ENCODE results near the gene SOS1. TPM values are rescaled to one million over a fixed set of nuclear protein-coding genes. Genes with fewer than 3 reads are reported as not detected.
A peak's percentile ranks its signal among the peaks of the same experiment; 100 is the strongest.

SOS1 gene
- total and polyA plus RNA-seq, 2 donors (not counting 3 experiments of a cell fraction or from before 2014, with no cell fraction given) = 22.2 to 32.5 TPM

DNA sequence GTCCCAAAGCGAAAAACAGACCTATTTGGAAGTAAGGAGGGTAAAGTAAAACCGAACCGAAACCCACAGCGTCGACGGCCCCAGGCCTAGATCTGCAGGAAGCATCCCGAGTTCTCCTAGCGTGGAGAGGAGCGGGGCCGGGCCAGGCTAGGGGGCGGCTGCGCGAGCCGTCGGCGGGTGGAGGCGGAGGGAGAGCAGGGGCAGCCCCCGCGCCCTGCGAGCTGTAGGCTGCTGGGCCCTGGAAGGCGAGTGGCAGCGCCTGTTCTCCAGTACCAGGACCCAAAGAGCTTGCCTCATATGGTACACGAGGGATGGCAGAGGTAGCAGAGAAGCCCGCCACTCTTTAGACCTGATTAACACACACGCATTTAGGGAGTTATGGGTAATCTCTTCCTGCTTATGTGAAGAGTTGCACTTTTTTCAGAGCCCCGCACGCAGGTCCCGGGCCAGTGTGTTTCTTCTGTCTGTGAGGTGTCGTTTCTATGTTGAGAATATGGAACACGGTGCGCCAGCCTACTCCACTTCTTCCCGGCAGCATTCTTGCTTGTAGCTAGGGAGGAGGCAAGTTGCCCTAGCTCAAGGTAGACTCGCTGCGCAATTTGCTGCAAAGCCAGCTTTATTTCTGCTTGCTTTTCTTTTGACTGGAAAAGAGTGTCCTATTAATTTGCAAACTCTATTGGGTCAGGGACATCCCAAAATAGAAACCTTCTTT, 160.1 kb downstream of the SOS1 start:
- H3K4me1 ChIP-seq (ENCODE audit: control insufficient read depth, extremely low read depth, insufficient read depth, low read length) = peaks cover 4% of the 10 kb centered on the region
- dilution Hi-C loops (cut with MboI; ENCODE audit: extremely low pct_ligation_motif_present, low sequenced_read_pairs) = no loop called here
- no peaks in the 10 kb centered on the region for H3K36me3 ChIP-seq (ENCODE audit: control insufficient read depth in 2 of 2, extremely low read depth in 1 of 2, insufficient read depth in 2 of 2, low read length in 2 of 2)
- BruUV-seq (replicated peaks) = no TSS peak
- H4K20me1 ChIP-seq (replicated peaks; ENCODE audit: control insufficient read depth, extremely low read depth, insufficient read depth, low read length) = no peaks in the 10 kb centered on the region
- H3K79me2 ChIP-seq (ENCODE audit: control insufficient read depth, insufficient read depth, low read length) = no peaks in the 10 kb centered on the region
- H3K4me3 ChIP-seq (replicated peaks in 1 of 3; ENCODE audit: insufficient read depth in 1 of 3, low read depth in 1 of 3, low read length in 3 of 3) = peak overlapping the region in 2 of 3 experiments; percentile 24 to 34
- H3K27me3 ChIP-seq (ENCODE audit: control insufficient read depth in 2 of 2, insufficient read depth in 2 of 2, low read length in 2 of 2) = peaks cover 4 to 9% of the 10 kb centered on the region in 2 experiments
- ChIA-PET POLR2A (interaction anchor here (1.7 kb wide), 1 partner anchor 13 kb away, joined by 6 read pairs; no protein-coding TSS in a partner anchor), CTCF (interaction anchor here (0.9 to 3.5 kb wide), 4 partner anchors 11 to 267 kb away, joined by 4 to 38 read pairs (median 8); no protein-coding TSS in a partner anchor)
- DNase-seq (ENCODE audit: low read depth, low spot score) (no peak), FAIRE-seq (peak; percentile 37)
- no peak overlapping the region for H3K27ac ChIP-seq (ENCODE audit: insufficient read depth, low read depth, low read length)
- H2AFZ ChIP-seq (ENCODE audit: low read depth, low read length) = peak overlapping the region; percentile 91
- intact Hi-C loops (cut with micrococcal nuclease) = loop anchor here (1.0 to 5.0 kb wide), 4 partner anchors 13 to 817 kb away; partner anchors contain the start of genes SOS1 and THUMPD2
- TF ChIP-seq JUN (IDR thresholded peaks at IDR 0.05; ENCODE audit: borderline replicate concordance, insufficient read depth, insufficient read length, low read depth) (no peak), MYC (IDR thresholded peaks at IDR 0.05; ENCODE audit: low read depth, low read length) (no peak), POLR2A (IDR thresholded peaks at IDR 0.05; ENCODE audit: low read depth, low read length) (no peak), EZH2 (IDR thresholded peaks at IDR 0.05; ENCODE audit: borderline replicate concordance, low read depth, low read length, severe bottlenecking) (no peak)
- no peak overlapping the region for H3K9ac ChIP-seq (replicated peaks; ENCODE audit: extremely low read depth, insufficient read depth, low read length)
- H3K9me3 ChIP-seq (replicated peaks; ENCODE audit: control insufficient read depth, insufficient read depth, low read length) = no peaks in the 10 kb centered on the region
- no peaks in the 10 kb centered on the region for H3K9me1 ChIP-seq (replicated peaks; ENCODE audit: control insufficient read depth, extremely low read depth, insufficient read depth, low read length)
- H3K4me2 ChIP-seq (ENCODE audit: insufficient read depth, low read length) = peak overlapping the region; percentile 47

DNA sequence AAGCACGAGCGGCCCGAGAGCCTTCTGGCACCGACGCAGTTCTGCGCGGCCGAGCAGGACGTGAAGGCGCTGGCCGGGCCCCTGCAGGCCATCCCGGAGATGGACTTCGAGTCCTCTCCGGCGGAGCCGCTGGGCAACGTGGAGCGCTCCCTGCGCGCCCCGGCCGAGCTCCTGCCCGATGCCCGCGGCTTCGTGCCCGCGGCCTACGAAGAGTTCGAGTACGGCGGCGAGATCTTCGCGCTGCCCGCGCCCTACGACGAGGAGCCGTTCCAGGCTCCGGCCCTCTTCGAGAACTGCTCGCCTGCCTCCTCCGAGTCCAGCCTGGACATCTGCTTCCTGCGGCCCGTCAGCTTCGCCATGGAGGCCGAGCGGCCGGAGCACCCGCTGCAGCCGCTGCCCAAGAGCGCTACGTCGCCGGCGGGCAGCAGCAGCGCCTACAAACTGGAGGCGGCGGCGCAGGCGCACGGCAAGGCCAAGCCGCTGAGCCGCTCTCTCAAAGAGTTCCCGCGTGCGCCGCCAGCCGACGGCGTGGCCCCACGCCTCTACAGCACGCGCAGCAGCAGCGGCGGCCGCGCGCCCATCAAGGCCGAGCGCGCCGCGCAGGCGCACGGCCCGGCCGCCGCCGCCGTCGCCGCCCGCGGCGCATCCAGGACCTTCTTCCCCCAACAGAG, 160.8 kb downstream of the SOS1 start:
- DNase-seq (ENCODE audit: low read depth, low spot score) (peak; percentile 89), FAIRE-seq (peak; percentile 69)
- Histone ChIP-seq H2AFZ (ENCODE audit: low read depth, low read length) (peak overlapping the region; percentile 95), H3K9me1 (replicated peaks; ENCODE audit: control insufficient read depth, extremely low read depth, insufficient read depth, low read length) (no peaks in the 10 kb centered on the region), H3K27ac (ENCODE audit: insufficient read depth, low read depth, low read length) (no peak overlapping the region), H4K20me1 (replicated peaks; ENCODE audit: control insufficient read depth, extremely low read depth, insufficient read depth, low read length) (no peaks in the 10 kb centered on the region), H3K4me2 (ENCODE audit: insufficient read depth, low read length) (peak overlapping the region; percentile 47), H3K9me3 (replicated peaks; ENCODE audit: control insufficient read depth, insufficient read depth, low read length) (no peaks in the 10 kb centered on the region), H3K9ac (replicated peaks; ENCODE audit: extremely low read depth, insufficient read depth, low read length) (peak overlapping the region; percentile 30), H3K4me1 (ENCODE audit: control insufficient read depth, extremely low read depth, insufficient read depth, low read length) (peaks cover 4% of the 10 kb centered on the region), H3K79me2 (ENCODE audit: control insufficient read depth, insufficient read depth, low read length) (no peaks in the 10 kb centered on the region), H3K27me3 (ENCODE audit: control insufficient read depth in 2 of 2, insufficient read depth in 2 of 2, low read length in 2 of 2) (peaks cover 4 to 9% of the 10 kb centered on the region in 2 experiments), H3K4me3 (replicated peaks in 1 of 3; ENCODE audit: insufficient read depth in 1 of 3, low read depth in 1 of 3, low read length in 3 of 3) (peak overlapping the region in 2 of 3 experiments; percentile 24 to 34), H3K36me3 (ENCODE audit: control insufficient read depth in 2 of 2, extremely low read depth in 1 of 2, insufficient read depth in 2 of 2, low read length in 2 of 2) (no peaks in the 10 kb centered on the region)
- intact Hi-C loops (cut with micrococcal nuclease) (loop anchor here (1.0 to 5.0 kb wide), 4 partner anchors 13 to 817 kb away; partner anchors contain the start of genes SOS1 and THUMPD2), dilution Hi-C loops (cut with MboI; ENCODE audit: extremely low pct_ligation_motif_present, low sequenced_read_pairs) (no loop called here)
- CTCF ChIA-PET = interaction anchor here (0.9 to 3.5 kb wide), 5 partner anchors 11 to 269 kb away, joined by 4 to 38 read pairs (median 6); no protein-coding TSS in a partner anchor
- POLR2A ChIA-PET = interaction anchor here (1.7 kb wide), 1 partner anchor 12 kb away, joined by 6 read pairs; no protein-coding TSS in a partner anchor
- no TSS peak for BruUV-seq (replicated peaks)
- no peak for TF ChIP-seq MYC (IDR thresholded peaks at IDR 0.05; ENCODE audit: low read depth, low read length)
- peak; percentile 74 for TF ChIP-seq POLR2AphosphoS5 (IDR thresholded peaks at IDR 0.05; ENCODE audit: insufficient read depth, low read depth, low read length)
- no peak for TF ChIP-seq JUN (IDR thresholded peaks at IDR 0.05; ENCODE audit: borderline replicate concordance, insufficient read depth, insufficient read length, low read depth)
- TF ChIP-seq, protein P1, sequence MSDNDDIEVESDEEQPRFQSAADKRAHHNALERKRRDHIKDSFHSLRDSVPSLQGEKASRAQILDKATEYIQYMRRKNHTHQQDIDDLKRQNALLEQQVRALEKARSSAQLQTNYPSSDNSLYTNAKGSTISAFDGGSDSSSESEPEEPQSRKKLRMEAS (IDR thresholded peaks at IDR 0.05; ENCODE audit: insufficient read depth, insufficient read length) = peak; percentile 95
- TF ChIP-seq GATA2 (IDR thresholded peaks at IDR 0.05; ENCODE audit: insufficient read depth, insufficient read length, low read depth, low read length) = no peak
- no peak for TF ChIP-seq FOS (IDR thresholded peaks at IDR 0.05; ENCODE audit: borderline replicate concordance, insufficient read depth, low read length)
- TF ChIP-seq, protein P2, sequence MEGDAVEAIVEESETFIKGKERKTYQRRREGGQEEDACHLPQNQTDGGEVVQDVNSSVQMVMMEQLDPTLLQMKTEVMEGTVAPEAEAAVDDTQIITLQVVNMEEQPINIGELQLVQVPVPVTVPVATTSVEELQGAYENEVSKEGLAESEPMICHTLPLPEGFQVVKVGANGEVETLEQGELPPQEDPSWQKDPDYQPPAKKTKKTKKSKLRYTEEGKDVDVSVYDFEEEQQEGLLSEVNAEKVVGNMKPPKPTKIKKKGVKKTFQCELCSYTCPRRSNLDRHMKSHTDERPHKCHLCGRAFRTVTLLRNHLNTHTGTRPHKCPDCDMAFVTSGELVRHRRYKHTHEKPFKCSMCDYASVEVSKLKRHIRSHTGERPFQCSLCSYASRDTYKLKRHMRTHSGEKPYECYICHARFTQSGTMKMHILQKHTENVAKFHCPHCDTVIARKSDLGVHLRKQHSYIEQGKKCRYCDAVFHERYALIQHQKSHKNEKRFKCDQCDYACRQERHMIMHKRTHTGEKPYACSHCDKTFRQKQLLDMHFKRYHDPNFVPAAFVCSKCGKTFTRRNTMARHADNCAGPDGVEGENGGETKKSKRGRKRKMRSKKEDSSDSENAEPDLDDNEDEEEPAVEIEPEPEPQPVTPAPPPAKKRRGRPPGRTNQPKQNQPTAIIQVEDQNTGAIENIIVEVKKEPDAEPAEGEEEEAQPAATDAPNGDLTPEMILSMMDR (IDR thresholded peaks at IDR 0.05; ENCODE audit: extremely low read depth in 1 of 2, insufficient read depth in 1 of 2, low read depth in 1 of 2, low read length in 2 of 2) = no peak
- TF ChIP-seq POLR2A (IDR thresholded peaks at IDR 0.05; ENCODE audit: low read depth, low read length) = no peak
- TF ChIP-seq EZH2 (IDR thresholded peaks at IDR 0.05; ENCODE audit: borderline replicate concordance, low read depth, low read length, severe bottlenecking) = no peak
